Measurements from ENCODE around the gene NCK2. TPM values are rescaled to one million over a fixed set of nuclear protein-coding genes. Genes with fewer than 3 reads are reported as not detected.

NCK2 gene
- total RNA-seq, 1 donor from 2014 or later: 92.5 TPM

GRCh38 chr2:105861200-105861599 lies 116.5 kb downstream of the NCK2 start:
- TF ChIP-seq, protein P1, sequence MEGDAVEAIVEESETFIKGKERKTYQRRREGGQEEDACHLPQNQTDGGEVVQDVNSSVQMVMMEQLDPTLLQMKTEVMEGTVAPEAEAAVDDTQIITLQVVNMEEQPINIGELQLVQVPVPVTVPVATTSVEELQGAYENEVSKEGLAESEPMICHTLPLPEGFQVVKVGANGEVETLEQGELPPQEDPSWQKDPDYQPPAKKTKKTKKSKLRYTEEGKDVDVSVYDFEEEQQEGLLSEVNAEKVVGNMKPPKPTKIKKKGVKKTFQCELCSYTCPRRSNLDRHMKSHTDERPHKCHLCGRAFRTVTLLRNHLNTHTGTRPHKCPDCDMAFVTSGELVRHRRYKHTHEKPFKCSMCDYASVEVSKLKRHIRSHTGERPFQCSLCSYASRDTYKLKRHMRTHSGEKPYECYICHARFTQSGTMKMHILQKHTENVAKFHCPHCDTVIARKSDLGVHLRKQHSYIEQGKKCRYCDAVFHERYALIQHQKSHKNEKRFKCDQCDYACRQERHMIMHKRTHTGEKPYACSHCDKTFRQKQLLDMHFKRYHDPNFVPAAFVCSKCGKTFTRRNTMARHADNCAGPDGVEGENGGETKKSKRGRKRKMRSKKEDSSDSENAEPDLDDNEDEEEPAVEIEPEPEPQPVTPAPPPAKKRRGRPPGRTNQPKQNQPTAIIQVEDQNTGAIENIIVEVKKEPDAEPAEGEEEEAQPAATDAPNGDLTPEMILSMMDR (IDR thresholded peaks at IDR 0.05; ENCODE audit: unreplicated experiment): no peak
- no peaks in the 10 kb centered on the region for H3K9me3 Mint-ChIP-seq (ENCODE audit: low read depth)
- no peaks in the 10 kb centered on the region for H3K27me3 Mint-ChIP-seq
- DNase-seq (ENCODE audit: low spot score, unreplicated experiment): no peak
- peaks cover 1% of the 10 kb centered on the region for H3K4me1 Mint-ChIP-seq (ENCODE audit: low read depth)
- no peak overlapping the region for H3K27ac Mint-ChIP-seq
- peaks cover 6% of the 10 kb centered on the region for H3K36me3 Mint-ChIP-seq (ENCODE audit: insufficient read depth)
- H3K4me3 Mint-ChIP-seq (ENCODE audit: low read depth): no peak overlapping the region

DNA sequence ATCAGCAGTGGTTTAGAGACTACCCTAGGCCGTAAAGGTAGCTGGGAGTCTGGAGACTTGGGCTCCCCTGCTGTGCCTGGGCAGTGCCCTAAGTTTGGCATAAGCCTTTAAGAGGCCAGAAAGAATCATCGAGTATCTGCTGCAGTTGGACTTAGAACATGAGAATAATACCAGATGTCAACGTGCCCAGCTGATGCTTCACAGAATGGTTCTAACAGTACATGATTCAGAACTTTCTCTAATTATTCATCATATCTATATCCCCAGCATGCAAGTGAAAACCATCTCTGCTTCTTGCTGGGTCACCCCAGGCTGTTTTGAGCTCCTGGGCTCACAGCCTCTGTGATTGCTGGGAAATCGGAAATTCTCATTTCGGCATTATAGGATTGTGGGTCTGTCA lies 118.1 kb downstream of the NCK2 start:
- H3K4me3 Mint-ChIP-seq (ENCODE audit: low read depth): no peak overlapping the region
- peak overlapping the region; percentile 77 for H3K27ac Mint-ChIP-seq
- peaks cover 1% of the 10 kb centered on the region for H3K36me3 Mint-ChIP-seq (ENCODE audit: insufficient read depth)
- no peaks in the 10 kb centered on the region for H3K9me3 Mint-ChIP-seq (ENCODE audit: low read depth)
- no peak for DNase-seq (ENCODE audit: low spot score, unreplicated experiment)
- H3K27me3 Mint-ChIP-seq: no peaks in the 10 kb centered on the region
- TF ChIP-seq, protein P1 (IDR thresholded peaks at IDR 0.05; ENCODE audit: unreplicated experiment): no peak
- peaks cover 7% of the 10 kb centered on the region for H3K4me1 Mint-ChIP-seq (ENCODE audit: low read depth)

GRCh38 chr2:105864262-105864661 lies 119.5 kb downstream of the NCK2 start:
- no peak overlapping the region for H3K4me3 Mint-ChIP-seq (ENCODE audit: low read depth)
- peaks cover 17% of the 10 kb centered on the region for H3K4me1 Mint-ChIP-seq (ENCODE audit: low read depth)
- no peaks in the 10 kb centered on the region for H3K9me3 Mint-ChIP-seq (ENCODE audit: low read depth)
- TF ChIP-seq, protein P1 (IDR thresholded peaks at IDR 0.05; ENCODE audit: unreplicated experiment): no peak
- peak overlapping the region; percentile 62 for H3K27ac Mint-ChIP-seq
- H3K27me3 Mint-ChIP-seq: no peaks in the 10 kb centered on the region
- DNase-seq (ENCODE audit: low spot score, unreplicated experiment): no peak
- peaks cover 1% of the 10 kb centered on the region for H3K36me3 Mint-ChIP-seq (ENCODE audit: insufficient read depth)

DNA sequence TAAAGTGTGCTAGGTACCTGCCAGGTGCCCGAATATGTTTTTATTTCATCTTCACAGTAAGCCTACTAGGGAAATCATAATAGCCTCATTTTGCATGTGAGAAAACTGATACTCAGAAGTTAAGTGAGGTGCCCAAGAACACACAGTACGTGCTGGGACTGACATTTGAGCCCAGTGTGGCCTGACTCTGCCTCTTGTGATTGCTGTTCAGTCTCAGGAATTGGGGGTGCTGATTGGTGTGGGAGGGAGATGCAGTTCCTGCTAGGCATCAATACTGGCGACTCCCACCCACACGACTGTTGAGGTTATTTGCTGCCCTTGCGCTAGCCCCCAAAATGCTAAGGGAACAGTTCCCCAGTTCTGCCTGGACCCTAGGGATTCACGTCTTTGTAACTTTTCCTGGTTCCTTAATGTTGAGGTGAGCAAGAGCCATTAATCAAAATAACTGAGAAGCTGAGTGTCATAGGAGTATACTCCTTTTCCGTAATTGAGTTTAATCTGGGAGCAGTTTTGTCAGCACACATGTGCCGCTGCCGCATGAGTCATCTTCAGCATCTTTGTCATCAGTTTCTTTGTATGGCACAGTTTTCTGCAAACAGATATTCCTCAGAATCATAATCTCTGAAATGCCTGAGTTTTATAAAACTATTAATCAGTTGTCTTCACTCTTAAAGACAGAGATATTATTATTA lies 120.7 kb downstream of the NCK2 start:
- TF ChIP-seq, protein P1 (IDR thresholded peaks at IDR 0.05; ENCODE audit: unreplicated experiment): no peak
- Mint-ChIP-seq H3K27me3 (no peaks in the 10 kb centered on the region), H3K4me1 (ENCODE audit: low read depth) (peaks cover 17% of the 10 kb centered on the region), H3K4me3 (ENCODE audit: low read depth) (no peak overlapping the region), H3K36me3 (ENCODE audit: insufficient read depth) (peaks cover 1% of the 10 kb centered on the region), H3K9me3 (ENCODE audit: low read depth) (no peaks in the 10 kb centered on the region), H3K27ac (no peak overlapping the region)
- no peak for DNase-seq (ENCODE audit: low spot score, unreplicated experiment)

GRCh38 chr2:105866216-105867185 lies 121.8 kb downstream of the NCK2 start:
- no peak overlapping the region for H3K27ac Mint-ChIP-seq
- H3K9me3 Mint-ChIP-seq (ENCODE audit: low read depth): no peaks in the 10 kb centered on the region
- TF ChIP-seq, protein P1 (IDR thresholded peaks at IDR 0.05; ENCODE audit: unreplicated experiment): no peak
- peaks cover 18% of the 10 kb centered on the region for H3K4me1 Mint-ChIP-seq (ENCODE audit: low read depth)
- DNase-seq (ENCODE audit: low spot score, unreplicated experiment): no peak
- H3K36me3 Mint-ChIP-seq (ENCODE audit: insufficient read depth): no peaks in the 10 kb centered on the region
- H3K27me3 Mint-ChIP-seq: no peaks in the 10 kb centered on the region
- H3K4me3 Mint-ChIP-seq (ENCODE audit: low read depth): no peak overlapping the region
